Cortex of kidney (tissue), 1 donor: ENCODE results near the gene IL21.
"Not testable (repeated sequence)": the region's sequence is repeated elsewhere in the genome, so short reads cannot be mapped to it uniquely, and the experiment has no call there.

Experiments used
- DNase-seq: peaks from one replicate; lab custom pipeline; 2025; lab: John Stamatoyannopoulos, UW

The IL21 gene

GRCh38 chr4:122577808-122578781 lies 42.8 kb downstream of the IL21 start:
- DNase-seq, result no peak

GRCh38 chr4:122577189-122577553 lies 43.7 kb downstream of the IL21 start:
- no peak for DNase-seq

DNA sequence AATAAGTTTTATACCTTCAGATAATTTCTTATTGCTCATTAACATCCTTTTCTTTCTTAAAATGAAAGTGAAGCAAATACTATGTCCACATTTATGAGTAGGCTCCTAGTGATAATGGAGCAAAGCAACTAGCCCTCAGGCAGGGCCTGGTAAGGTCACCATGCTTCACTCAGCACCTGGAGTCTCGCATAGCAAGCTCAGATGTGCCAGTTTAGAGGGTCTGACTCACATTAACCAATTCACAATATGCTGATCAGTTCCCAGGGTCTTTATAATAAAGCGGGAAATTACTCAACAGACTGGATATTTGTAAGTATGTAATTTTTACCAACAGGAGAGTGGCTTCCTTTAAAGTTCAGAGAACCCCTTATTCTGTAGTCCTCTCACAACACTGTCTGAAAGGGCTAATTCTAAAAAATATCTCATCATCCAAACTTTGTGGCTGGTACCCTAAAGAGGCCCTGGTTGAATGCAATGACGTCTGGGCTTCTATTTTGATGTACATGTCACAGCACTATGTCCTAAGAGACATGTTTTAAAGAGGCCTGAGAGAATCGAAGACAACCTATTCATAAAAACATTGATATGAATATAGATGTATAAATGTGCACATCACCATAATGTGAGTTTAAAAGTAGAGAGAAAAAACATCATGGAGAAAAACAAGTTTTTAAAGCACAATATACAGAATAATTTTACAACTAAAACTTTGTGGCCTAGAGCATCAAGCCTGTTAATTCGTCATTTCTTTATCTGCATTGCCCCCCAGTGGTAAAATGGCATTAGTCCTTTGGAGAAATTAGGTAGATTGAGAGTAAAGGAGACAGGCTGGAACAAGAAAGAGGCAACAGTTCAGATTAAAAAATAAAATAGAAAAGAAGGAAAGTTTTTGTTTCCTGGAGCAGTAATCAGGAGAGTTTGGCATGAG lies 44.3 kb downstream of the IL21 start:
- DNase-seq, result no peak

DNA sequence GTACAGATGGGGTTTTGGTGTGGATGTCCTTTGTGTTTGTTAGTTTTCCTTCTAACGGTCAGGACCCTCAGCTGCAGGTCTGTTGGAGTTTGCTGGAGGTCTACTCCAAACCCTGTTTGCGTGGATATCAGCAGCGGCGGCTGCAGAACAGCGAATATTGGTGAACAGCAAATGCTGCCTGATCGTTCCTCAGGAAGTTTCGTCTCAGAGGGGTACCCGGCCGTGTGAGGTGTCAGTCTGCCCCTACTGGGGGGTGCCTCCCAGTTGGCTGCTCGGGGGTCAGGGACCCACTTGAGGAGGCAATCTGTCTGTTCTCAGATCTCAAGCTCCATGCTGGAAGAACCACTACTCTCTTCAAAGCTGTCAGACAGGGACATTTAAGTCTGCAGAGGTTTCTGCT lies 46.5 kb downstream of the IL21 start:
- DNase-seq, result not testable (repeated sequence)

GRCh38 chr4:122562449-122562848 lies 58.4 kb downstream of the IL21 start:
- DNase-seq, result no peak
